OCI-LY7 (cell line): ENCODE measurements around the gene SCN3A. TPM values are rescaled to one million over a fixed set of nuclear protein-coding genes. Genes with fewer than 3 reads are reported as not detected.

ENCODE experiments used
- BruUV-seq: library from RNA; stranded (reverse); fragments of 400-500 nt; replicated peaks from 2 replicates; lab custom pipeline; 2021; lab: Mats Ljungman, UMichigan
- CTCF ChIA-PET: fragments of 300-600 bp; sonication (Branson Sonifier 250); formaldehyde crosslinking; loops from one replicate; lab custom pipeline; 2022; ENCODE audit warnings: antibody characterized with exemption; ENCODE audit not compliant: unreplicated experiment; lab: Charles Lee
- POLR2A ChIA-PET: fragments of 300-600 bp; sonication (Branson Sonifier 250); formaldehyde crosslinking; loops from one replicate; lab custom pipeline; 2022; ENCODE audit warnings: antibody characterized with exemption; lab: Charles Lee
- DNase-seq: peaks from one replicate; pipeline ENCODE4 v3.0.0-alpha.2; 2015; ENCODE audit warnings: low spot score
- H2AFZ ChIP-seq: fragments of 200-600 bp; sonication (generic), shearing (Covaris generic); 2 replicates; pipeline ENCODE4 v1.6.1; 2014; ENCODE audit warnings: mild to moderate bottlenecking, antibody characterized with exemption, low read length, moderate library complexity
- H3K27ac ChIP-seq: fragments of 200-600 bp; sonication (generic); 2 replicates; pipeline ENCODE4 v1.5.1; 2014; ENCODE audit warnings: mixed run types, low read depth, mild to moderate bottlenecking, moderate library complexity, low read length, inconsistent platforms; ENCODE audit not compliant: poor library complexity, severe bottlenecking
- H3K36me3 ChIP-seq: fragments of 200-600 bp; sonication (generic); 2 replicates; pipeline ENCODE4 v1.6.1; 2014; ENCODE audit warnings: mild to moderate bottlenecking, antibody characterized with exemption, low read length, moderate library complexity, mixed read lengths; ENCODE audit not compliant: insufficient read depth
- H3K4me1 ChIP-seq: fragments of 200-600 bp; sonication (generic); 2 replicates; pipeline ENCODE4 v1.5.1; 2014; ENCODE audit warnings: mild to moderate bottlenecking, low read length; ENCODE audit not compliant: insufficient read depth, poor library complexity, severe bottlenecking
- H3K4me2 ChIP-seq: fragments of 200-600 bp; sonication (generic); 2 replicates; pipeline ENCODE4 v1.6.1; 2014; ENCODE audit warnings: mild to moderate bottlenecking, low read length
- H3K4me3 ChIP-seq: fragments of 200-600 bp; sonication (generic); 2 replicates; pipeline ENCODE4 v1.5.1; 2014; ENCODE audit warnings: mild to moderate bottlenecking, low read depth, low read length; ENCODE audit not compliant: poor library complexity, severe bottlenecking
- H3K79me2 ChIP-seq: fragments of 200-600 bp; sonication (generic); 2 replicates; pipeline ENCODE4 v1.6.1; 2016; ENCODE audit warnings: low read depth, mild to moderate bottlenecking, low read length, moderate library complexity, mixed read lengths; ENCODE audit not compliant: insufficient read depth
- H3K9me2 ChIP-seq: fragments of 200-600 bp; sonication (generic); 2 replicates; pipeline ENCODE4 v1.6.1; 2016; ENCODE audit warnings: mild to moderate bottlenecking, low read length, mixed read lengths; ENCODE audit not compliant: insufficient read depth
- H3K9me3 ChIP-seq: fragments of 200-600 bp; sonication (generic); 2 replicates; pipeline ENCODE4 v1.6.1; 2014; ENCODE audit warnings: mild to moderate bottlenecking, mixed run types, low read length, mixed read lengths
- H4K20me1 ChIP-seq: fragments of 200-600 bp; sonication (generic); 2 replicates; pipeline ENCODE4 v1.6.1; 2014; ENCODE audit warnings: mild to moderate bottlenecking, antibody characterized with exemption, low read length, moderate library complexity, mixed read lengths; ENCODE audit not compliant: insufficient read depth
- CTCF ChIP-seq: fragments of 200-600 bp; sonication (generic); conservative IDR thresholded peaks from 2 replicates; pipeline ENCODE4 v1.5.1; 2014; ENCODE audit warnings: mild to moderate bottlenecking, antibody characterized with exemption, low read length, moderate library complexity, mixed read lengths
- EZH2phosphoT487 ChIP-seq: fragments of 200-600 bp; sonication (generic); IDR thresholded peaks from 2 replicates; pipeline ENCODE4 v1.6.1; 2018; ENCODE audit warnings: low read depth, borderline replicate concordance, mild to moderate bottlenecking, mixed run types, antibody characterized with exemption, low read length, moderate library complexity, mixed read lengths
- intact Hi-C: fragments of 100-400 bp; cut with micrococcal nuclease; formaldehyde crosslinking; loops from one replicate; pipeline ENCODE4 v1.10.0; 2022; ENCODE audit not compliant: unreplicated experiment
- total RNA-seq, 2 experiments: library from RNA; depleted of rRNA in 1 of 2; stranded (reverse); fragments of >200 nt in 1 of 2; shearing (Covaris generic) in 1 of 2; gene quantifications; 2 replicates each; pipeline ENCODE4 v1.2.3, GENCODE V29; 2014 to 2022

SCN3A gene
- total RNA-seq, 2 experiments from 2014 or later: 7.1 to 8.0 TPM

DNA sequence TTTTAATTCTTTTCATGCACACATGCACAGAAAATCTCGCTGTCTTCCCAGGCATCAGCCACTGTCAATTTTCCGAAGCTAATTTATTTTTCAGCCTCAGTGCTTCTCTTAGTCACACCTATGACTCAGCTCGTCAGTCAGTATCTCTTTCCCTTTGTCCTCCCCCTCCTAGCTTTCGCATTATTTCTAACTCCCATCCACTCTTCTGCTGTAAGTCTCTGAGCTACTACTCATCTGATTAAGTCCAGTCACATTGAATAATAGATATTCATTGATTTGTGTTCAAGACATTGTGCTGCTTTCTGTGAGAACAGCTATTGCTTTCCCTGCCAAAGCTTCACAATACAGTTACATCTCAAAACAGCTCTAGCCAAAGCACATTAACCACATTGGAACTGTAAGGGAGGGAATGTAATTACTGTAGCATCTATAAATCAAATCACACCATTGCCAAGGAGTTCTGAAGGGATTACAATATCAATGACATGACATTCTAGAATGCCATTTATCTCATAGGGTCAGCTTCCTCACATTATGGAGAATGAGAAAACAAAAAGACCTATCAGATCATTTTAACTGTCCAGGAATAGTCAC is 89.4 kb downstream of the SCN3A start:
- Histone ChIP-seq H3K4me3 (no peak overlapping the region), H3K9me3 (no peaks in the 10 kb centered on the region), H3K79me2 (no peaks in the 10 kb centered on the region), H3K36me3 (no peaks in the 10 kb centered on the region), H3K4me1 (no peaks in the 10 kb centered on the region), H4K20me1 (no peaks in the 10 kb centered on the region), H3K27ac (no peak overlapping the region), H3K4me2 (no peak overlapping the region), H3K9me2 (no peaks in the 10 kb centered on the region), H2AFZ (no peak overlapping the region)
- intact Hi-C loops: no loop called here
- ChIA-PET POLR2A (interaction anchor here (0.6 to 1.1 kb wide), 3 partner anchors 14 to 369 kb away, joined by 3 to 4 read pairs (median 3); no protein-coding TSS in a partner anchor), CTCF (interaction anchor here (0.6 kb wide), 1 partner anchor 17 kb away, joined by 3 read pairs; no protein-coding TSS in a partner anchor)
- DNase-seq: no peak
- TF ChIP-seq EZH2phosphoT487: no peak
- no peak for TF ChIP-seq CTCF
- BruUV-seq: no TSS peak

- H3K79me2 ChIP-seq: no peaks in the 10 kb centered on the region
- H3K9me3 ChIP-seq: no peaks in the 10 kb centered on the region
- CTCF ChIA-PET: no interaction called here
- TF ChIP-seq CTCF: no peak
- TF ChIP-seq EZH2phosphoT487: no peak
- H3K4me1 ChIP-seq: no peaks in the 10 kb centered on the region
- no peak for DNase-seq
- no peaks in the 10 kb centered on the region for H3K9me2 ChIP-seq
- no peaks in the 10 kb centered on the region for H3K36me3 ChIP-seq
- H4K20me1 ChIP-seq: no peaks in the 10 kb centered on the region
- POLR2A ChIA-PET: no interaction called here
- no TSS peak for BruUV-seq
- intact Hi-C loops: no loop called here
- no peak overlapping the region for H3K27ac ChIP-seq
- H3K4me2 ChIP-seq: no peak overlapping the region
- no peak overlapping the region for H2AFZ ChIP-seq
- H3K4me3 ChIP-seq: no peak overlapping the region
Measured at GRCh38 chr2:165113414-165113813, 90.4 kb downstream of the SCN3A start.

DNA sequence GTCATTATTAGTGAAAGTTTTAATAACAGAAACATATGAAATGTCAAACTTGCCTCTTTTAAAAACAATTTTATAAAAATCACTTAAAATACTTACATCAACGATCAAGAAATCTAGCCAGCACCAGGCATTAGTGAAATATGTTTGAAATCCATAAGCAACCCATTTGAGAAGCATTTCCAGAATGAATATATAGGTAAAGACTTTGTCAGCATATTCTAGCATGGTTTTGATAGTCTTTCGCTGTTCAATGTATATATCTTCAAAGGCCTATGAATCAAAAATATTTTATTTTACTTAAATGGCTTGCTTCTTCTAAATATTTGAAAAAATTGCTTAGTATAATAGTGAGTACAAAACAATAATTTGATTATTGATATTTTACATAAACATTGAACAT is 91.1 kb downstream of the SCN3A start:
- CTCF ChIA-PET: no interaction called here
- DNase-seq: no peak
- no TSS peak for BruUV-seq
- Histone ChIP-seq H3K4me1 (no peaks in the 10 kb centered on the region), H3K4me2 (no peak overlapping the region), H3K9me2 (no peaks in the 10 kb centered on the region), H3K4me3 (no peak overlapping the region), H3K36me3 (no peaks in the 10 kb centered on the region), H4K20me1 (no peaks in the 10 kb centered on the region), H3K9me3 (no peaks in the 10 kb centered on the region), H3K79me2 (no peaks in the 10 kb centered on the region), H3K27ac (no peak overlapping the region), H2AFZ (no peak overlapping the region)
- POLR2A ChIA-PET: interaction anchor here (1.2 kb wide), 1 partner anchor 11 kb away, joined by 3 read pairs; no protein-coding TSS in a partner anchor
- intact Hi-C loops: no loop called here
- TF ChIP-seq EZH2phosphoT487 (no peak), CTCF (no peak)
